ENCODE data around the gene SPATS2L. TPM values are rescaled to one million over a fixed set of nuclear protein-coding genes. Genes with fewer than 3 reads are reported as not detected.

The SPATS2L gene
- total and polyA plus RNA-seq, 2 of the 13 experiments (the other 11 are each of a cell fraction or from before 2014, with no cell fraction given) = 154 to 212 TPM

GRCh38 chr2:200318940-200319435 is 12.5 kb downstream of the SPATS2L start (continued):
- no peak for TF ChIP-seq KLF6 (CRISPR knock-in tag; IDR thresholded peaks at IDR 0.05)
- no peak for TF ChIP-seq ASH2L (IDR thresholded peaks at IDR 0.05; ENCODE audit: insufficient read length, low read depth, low read length)
- TF ChIP-seq FOXA1 (IDR thresholded peaks at IDR 0.05) = peak; percentile 89
- TF ChIP-seq FOXA1 (CRISPR knock-in tag; IDR thresholded peaks at IDR 0.05) = peak; percentile 96
- TF ChIP-seq CBX1 (IDR thresholded peaks at IDR 0.05; ENCODE audit: low read depth) = peak; percentile 51
- TF ChIP-seq ZBTB26 (CRISPR knock-in tag; IDR thresholded peaks at IDR 0.05; ENCODE audit: borderline replicate concordance) = no peak; the same call in 1 of the 2 replicates
- TF ChIP-seq FOXP1 (IDR thresholded peaks at IDR 0.05) = 0 out of 2 replicates have a peak, but pooled peaks have one; percentile 20
- peak; percentile 91 for TF ChIP-seq FOXP1 (CRISPR knock-in tag; IDR thresholded peaks at IDR 0.05)
- peak; percentile 85; the same call in 1 of the 2 replicates for TF ChIP-seq ZNF703 (CRISPR knock-in tag; IDR thresholded peaks at IDR 0.05; ENCODE audit: borderline replicate concordance)
- TF ChIP-seq ZNF33A (CRISPR knock-in tag; IDR thresholded peaks at IDR 0.05; ENCODE audit: borderline replicate concordance) = no peak
- TF ChIP-seq STAT6 (CRISPR knock-in tag; IDR thresholded peaks at IDR 0.05; ENCODE audit: borderline replicate concordance) = no peak
- no peak for TF ChIP-seq RORA (CRISPR knock-in tag; IDR thresholded peaks at IDR 0.05)
- peak; percentile 63 for TF ChIP-seq GABPB1 (CRISPR knock-in tag; IDR thresholded peaks at IDR 0.05)
- TF ChIP-seq TERF1 (CRISPR knock-in tag; IDR thresholded peaks at IDR 0.05) = no peak
- no peak for TF ChIP-seq ZNF878 (CRISPR knock-in tag; IDR thresholded peaks at IDR 0.05)
- no peak; the same call in none of the 2 replicates for TF ChIP-seq KAT8 (CRISPR knock-in tag; IDR thresholded peaks at IDR 0.05)
- 0 out of 2 replicates have a peak, but pooled peaks have one; percentile 49 for TF ChIP-seq CENPBD1 (CRISPR knock-in tag; IDR thresholded peaks at IDR 0.05; ENCODE audit: borderline replicate concordance, low read depth)
- TF ChIP-seq ZFX (CRISPR knock-in tag; IDR thresholded peaks at IDR 0.05; ENCODE audit: low read depth) = peak; percentile 68
- no peak for TF ChIP-seq TP53 (CRISPR knock-in tag; conservative IDR thresholded peaks at IDR 0.05)
- TF ChIP-seq ZNF383 (CRISPR knock-in tag; IDR thresholded peaks at IDR 0.05; ENCODE audit: borderline replicate concordance) = 0 out of 2 replicates have a peak, but pooled peaks have one; percentile 56
- TF ChIP-seq ZBTB39 (CRISPR knock-in tag; IDR thresholded peaks at IDR 0.05) = no peak
- TF ChIP-seq ZFAT (CRISPR knock-in tag; conservative IDR thresholded peaks at IDR 0.05) = no peak
- no peak for TF ChIP-seq AGO1 (IDR thresholded peaks at IDR 0.05; ENCODE audit: low read depth, low read length, poor library complexity, severe bottlenecking)
- TF ChIP-seq PHF21A (CRISPR knock-in tag; IDR thresholded peaks at IDR 0.05) = peak; percentile 89
